Endothelial cell (in vitro differentiated cells): ENCODE measurements around the gene SCRN1. TPM values are rescaled to one million over a fixed set of nuclear protein-coding genes. Genes with fewer than 3 reads are reported as not detected.

Experiments used
- DNase-seq: peaks from one replicate; pipeline ENCODE4 v3.0.0; 2021; ENCODE audit warnings: low spot score
- H3K27ac Mint-ChIP-seq: one replicate; pipeline ENCODE4 v1.8.0; 2021; ENCODE audit warnings: mixed read lengths, inconsistent platforms; ENCODE audit not compliant: unreplicated experiment
- H3K27me3 Mint-ChIP-seq: one replicate; pipeline ENCODE4 v1.8.0; 2021; ENCODE audit warnings: mild to moderate bottlenecking, moderate library complexity, mixed read lengths, inconsistent platforms; ENCODE audit not compliant: unreplicated experiment
- H3K36me3 Mint-ChIP-seq: one replicate; pipeline ENCODE4 v1.8.0; 2021; ENCODE audit warnings: mild to moderate bottlenecking, low read depth, mixed read lengths, inconsistent platforms; ENCODE audit not compliant: unreplicated experiment
- H3K4me1 Mint-ChIP-seq: one replicate; pipeline ENCODE4 v1.8.0; 2021; ENCODE audit warnings: mild to moderate bottlenecking, mixed read lengths, inconsistent platforms; ENCODE audit not compliant: unreplicated experiment
- H3K4me3 Mint-ChIP-seq: one replicate; pipeline ENCODE4 v1.8.0; 2021; ENCODE audit warnings: mild to moderate bottlenecking, mixed read lengths, inconsistent platforms; ENCODE audit not compliant: unreplicated experiment
- H3K9me3 Mint-ChIP-seq: one replicate; pipeline ENCODE4 v1.8.0; 2021; ENCODE audit warnings: mixed read lengths, inconsistent platforms; ENCODE audit not compliant: unreplicated experiment
- CTCF ChIP-seq: fragments of 200-600 bp; sonication (generic); IDR thresholded peaks from one replicate; pipeline ENCODE4 v1.5.0; 2021; ENCODE audit warnings: antibody characterized with exemption; ENCODE audit not compliant: unreplicated experiment
- total RNA-seq: library from RNA; stranded (reverse); fragmentation: NEBNext Ultra II Directional; extraction: Animal tissue kit (Norgen Biotek cat#: 25700); gene quantifications from one replicate; pipeline ENCODE4 v1.2.1, GENCODE V29; 2021; ENCODE audit not compliant: unreplicated experiment

SCRN1 gene
- total RNA-seq, 1 donor from 2014 or later: 64.4 TPM

- no peak for TF ChIP-seq CTCF
- Mint-ChIP-seq H3K4me3 (peak overlapping the region; percentile 93), H3K9me3 (peaks cover 3% of the 10 kb centered on the region), H3K27ac (peak overlapping the region; percentile 91), H3K36me3 (peaks cover 21% of the 10 kb centered on the region), H3K27me3 (peaks cover 12% of the 10 kb centered on the region), H3K4me1 (peaks cover 15% of the 10 kb centered on the region)
- DNase-seq: peak; percentile 33
Observed at GRCh38 chr7:29988424-29989256, 961 bp downstream of the SCRN1 start.

GRCh38 chr7:29987811-29988317 lies 1.7 kb downstream of the SCRN1 start:
- H3K9me3 Mint-ChIP-seq: peaks cover 3% of the 10 kb centered on the region
- no peak for DNase-seq
- peak overlapping the region; percentile 93 for H3K4me3 Mint-ChIP-seq
- H3K4me1 Mint-ChIP-seq: peaks cover 15% of the 10 kb centered on the region
- H3K27ac Mint-ChIP-seq: peak overlapping the region; percentile 91
- H3K36me3 Mint-ChIP-seq: peaks cover 21% of the 10 kb centered on the region
- peaks cover 12% of the 10 kb centered on the region for H3K27me3 Mint-ChIP-seq
- no peak for TF ChIP-seq CTCF

- peak overlapping the region; percentile 48 for H3K27ac Mint-ChIP-seq
- no peak for TF ChIP-seq CTCF
- H3K9me3 Mint-ChIP-seq: peaks cover 3% of the 10 kb centered on the region
- DNase-seq: no peak
- peaks cover 15% of the 10 kb centered on the region for H3K4me1 Mint-ChIP-seq
- no peak overlapping the region for H3K4me3 Mint-ChIP-seq
- peaks cover 12% of the 10 kb centered on the region for H3K27me3 Mint-ChIP-seq
- peaks cover 21% of the 10 kb centered on the region for H3K36me3 Mint-ChIP-seq
Observed at GRCh38 chr7:29987083-29987482, 2.5 kb downstream of the SCRN1 start.

- TF ChIP-seq CTCF: no peak
- no peak for DNase-seq
- Mint-ChIP-seq H3K4me1 (peaks cover 13% of the 10 kb centered on the region), H3K27ac (no peak overlapping the region), H3K36me3 (no peaks in the 10 kb centered on the region), H3K27me3 (no peaks in the 10 kb centered on the region), H3K9me3 (no peaks in the 10 kb centered on the region), H3K4me3 (no peak overlapping the region)
Observed at GRCh38 chr7:29980151-29980550, 9.4 kb downstream of the SCRN1 start.
